Fibroblast of upper back skin (primary cell): ENCODE measurements around the gene CFAP58.
A peak's percentile ranks its signal among the peaks of the same experiment; 100 is the strongest.

ENCODE experiments used
- DNase-seq: peaks from one replicate; pipeline ENCODE4 v3.0.0-alpha.2; 2013

CFAP58 gene, protein sequence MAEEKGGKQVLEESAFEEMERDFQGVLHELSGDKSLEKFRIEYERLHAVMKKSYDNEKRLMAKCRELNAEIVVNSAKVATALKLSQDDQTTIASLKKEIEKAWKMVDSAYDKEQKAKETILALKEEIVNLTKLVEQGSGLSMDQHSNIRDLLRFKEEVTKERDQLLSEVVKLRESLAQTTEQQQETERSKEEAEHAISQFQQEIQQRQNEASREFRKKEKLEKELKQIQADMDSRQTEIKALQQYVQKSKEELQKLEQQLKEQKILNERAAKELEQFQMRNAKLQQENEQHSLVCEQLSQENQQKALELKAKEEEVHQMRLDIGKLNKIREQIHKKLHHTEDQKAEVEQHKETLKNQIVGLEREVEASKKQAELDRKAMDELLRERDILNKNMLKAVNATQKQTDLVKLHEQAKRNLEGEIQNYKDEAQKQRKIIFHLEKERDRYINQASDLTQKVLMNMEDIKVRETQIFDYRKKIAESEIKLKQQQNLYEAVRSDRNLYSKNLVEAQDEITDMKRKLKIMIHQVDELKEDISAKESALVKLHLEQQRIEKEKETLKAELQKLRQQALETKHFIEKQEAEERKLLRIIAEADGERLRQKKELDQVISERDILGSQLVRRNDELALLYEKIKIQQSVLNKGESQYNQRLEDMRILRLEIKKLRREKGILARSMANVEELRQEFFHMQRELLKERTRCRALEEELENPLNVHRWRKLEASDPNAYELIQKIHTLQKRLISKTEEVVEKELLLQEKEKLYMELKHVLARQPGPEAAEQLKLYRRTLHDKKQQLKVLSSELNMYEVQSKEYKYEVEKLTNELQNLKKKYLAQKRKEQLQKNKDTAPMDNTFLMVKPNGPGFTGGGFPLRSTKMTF

DNA sequence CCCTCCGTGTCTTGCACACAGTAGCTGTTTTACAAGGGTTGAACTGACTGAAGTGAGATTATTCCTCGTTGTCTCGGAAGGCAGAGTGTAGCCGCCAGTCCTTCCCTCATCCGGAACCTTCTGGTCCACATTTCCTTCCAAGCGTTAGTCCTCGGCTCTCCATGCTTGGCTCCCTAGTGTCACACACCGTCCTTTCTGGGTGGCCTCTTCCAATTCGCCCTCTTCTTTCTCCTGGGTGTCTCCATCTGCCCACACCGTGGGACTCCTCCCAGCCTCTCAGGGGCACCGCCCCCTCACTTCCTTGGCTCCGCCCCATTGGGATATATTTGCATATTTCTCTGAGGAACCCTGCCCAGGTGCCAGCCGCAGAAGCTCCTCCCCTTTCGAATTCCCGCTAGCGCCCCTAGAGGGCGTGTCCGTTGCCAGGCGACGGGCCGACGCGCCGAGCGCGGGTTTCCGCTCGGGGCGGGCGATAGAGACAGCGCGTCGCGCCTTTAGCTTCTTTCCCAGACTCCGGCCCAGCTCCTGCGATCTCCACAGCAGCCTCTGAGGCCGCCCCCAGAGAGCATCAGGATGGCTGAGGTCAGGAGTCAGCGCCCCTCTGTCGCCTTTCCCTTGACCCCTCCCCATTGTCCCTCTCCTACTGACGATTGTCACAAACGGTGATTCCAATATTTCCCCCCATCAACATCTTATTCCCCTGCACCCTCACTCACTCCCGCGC lies at the start of gene CFAP58:
Gene CFAP58, plus strand, starts transcription at position 509 of the 724 bp plus-strand sequence. Its CDS starts 65 bp downstream, at position 574.
- peak; percentile 82 for DNase-seq

DNA sequence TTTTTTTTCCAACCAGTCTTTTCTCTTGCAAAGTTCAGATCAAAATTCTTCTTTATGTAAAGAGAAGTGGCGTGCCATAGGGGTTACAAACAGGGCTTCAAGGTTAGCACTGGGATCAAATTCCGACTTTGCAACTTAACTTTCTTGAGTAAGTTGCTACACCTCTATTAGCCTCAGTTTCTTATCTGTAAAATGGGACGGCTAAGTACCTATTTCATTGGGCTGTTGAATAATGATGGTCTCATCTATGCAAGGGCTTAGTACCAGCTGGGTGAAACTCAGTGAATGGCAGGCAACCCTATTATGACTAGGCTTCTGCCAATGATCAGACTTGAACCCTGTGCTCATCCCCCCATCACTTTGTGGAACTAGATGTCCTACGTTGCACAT lies 49.3 kb upstream of the CFAP58 start:
- DNase-seq = no peak

DNA sequence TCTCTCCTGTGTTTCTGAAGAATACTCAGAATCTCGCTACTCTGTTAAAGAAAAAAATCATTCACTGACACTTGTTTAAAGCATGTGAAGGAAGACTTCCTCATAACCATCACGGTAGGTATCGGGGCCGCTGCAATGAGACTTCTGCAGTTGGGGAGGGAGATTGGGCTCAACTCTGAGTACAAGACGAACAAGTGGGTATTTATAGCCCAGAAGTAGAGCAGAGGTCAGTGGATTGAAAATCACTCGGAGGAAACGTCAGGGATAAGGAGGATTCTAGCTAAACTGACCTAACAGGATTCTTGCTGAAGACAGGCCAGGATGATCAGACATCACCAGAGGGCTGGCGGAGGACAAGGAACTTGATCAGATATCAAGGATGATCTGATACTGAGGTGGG lies 48.7 kb upstream of the CFAP58 start:
- no peak for DNase-seq

DNA sequence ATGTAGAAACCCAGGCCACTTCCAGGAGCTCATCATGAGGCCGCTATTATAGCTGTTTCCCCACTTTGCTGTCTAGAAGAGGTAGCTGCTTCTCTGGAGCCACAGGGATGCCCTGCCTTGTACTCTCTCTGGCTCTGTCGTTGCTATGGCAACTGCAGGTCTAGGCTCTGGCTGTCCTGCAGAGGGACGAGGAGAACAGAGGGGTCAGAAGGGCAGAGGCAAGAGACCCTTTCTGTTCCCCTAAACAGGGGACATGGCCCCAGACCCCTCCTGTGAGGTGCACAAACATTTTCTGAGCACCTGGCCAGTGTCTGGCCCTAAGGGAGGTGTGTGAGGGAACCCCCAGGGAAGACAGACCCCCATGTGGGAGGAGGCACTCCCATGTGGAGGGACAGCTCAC lies 46.7 kb upstream of the CFAP58 start:
- no peak for DNase-seq

DNA sequence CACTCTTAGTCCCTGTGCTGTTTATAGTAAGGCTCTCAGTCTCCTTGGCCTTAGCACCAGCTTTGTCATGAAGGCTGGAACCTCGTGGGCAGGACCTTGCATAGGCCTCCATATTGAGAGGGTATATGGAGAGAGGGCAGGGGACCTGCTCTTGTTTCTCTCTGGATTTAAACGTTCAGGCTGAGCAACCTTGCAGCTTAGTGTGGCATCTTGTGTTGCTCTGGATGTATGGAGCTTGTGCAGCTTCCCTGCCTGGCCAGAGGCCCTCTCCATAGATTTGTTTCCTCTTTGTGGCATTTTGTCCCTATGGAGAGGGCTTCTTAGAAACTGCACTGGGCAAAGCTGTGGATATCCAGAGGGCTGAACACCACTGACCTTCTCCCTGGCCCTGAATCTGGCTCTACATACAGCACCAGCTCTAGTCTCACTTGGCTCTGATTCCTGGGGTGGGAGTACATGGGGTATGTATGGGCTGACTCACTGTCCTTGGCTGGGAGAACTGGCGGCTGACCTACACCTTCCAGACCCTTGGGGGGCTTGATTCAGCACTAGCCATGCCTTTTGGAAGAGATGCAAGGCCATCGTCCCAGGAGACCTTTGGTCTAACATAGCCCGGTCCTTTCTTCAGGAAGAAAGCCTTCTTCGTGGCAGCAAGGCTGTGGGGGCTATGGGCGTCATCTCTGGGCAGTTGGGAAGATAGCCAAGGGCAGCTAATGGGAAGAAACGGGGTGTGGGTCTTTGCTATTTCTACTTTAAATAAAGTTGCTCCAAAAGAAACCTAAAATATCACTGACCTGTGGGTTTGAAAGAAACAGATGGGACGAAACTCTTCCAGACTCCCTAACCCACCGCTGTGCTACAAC lies 45.8 kb upstream of the CFAP58 start:
- peak; percentile 51 for DNase-seq

DNA sequence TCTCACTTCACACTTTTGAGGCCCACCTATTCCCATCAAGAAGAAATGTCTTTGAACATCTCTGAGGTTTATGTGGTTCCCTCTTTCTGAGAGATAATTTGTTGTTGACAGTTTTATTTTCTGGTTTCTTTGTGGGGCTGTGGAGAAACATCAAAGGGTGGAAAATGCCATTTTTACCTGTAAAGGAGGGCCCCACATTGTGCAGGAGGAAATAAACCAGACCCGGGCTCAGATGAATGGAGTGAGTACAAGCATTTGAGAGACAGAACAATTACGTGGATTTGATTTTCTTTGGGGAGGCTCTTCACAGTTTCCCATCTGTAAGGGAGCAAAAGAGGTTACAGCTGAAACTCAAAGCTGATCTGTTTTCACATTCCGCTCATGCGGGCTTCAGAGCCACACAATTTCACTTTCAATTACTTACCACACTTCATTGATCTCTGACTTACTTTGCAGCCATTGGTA lies 45.2 kb upstream of the CFAP58 start:
- no peak for DNase-seq

DNA sequence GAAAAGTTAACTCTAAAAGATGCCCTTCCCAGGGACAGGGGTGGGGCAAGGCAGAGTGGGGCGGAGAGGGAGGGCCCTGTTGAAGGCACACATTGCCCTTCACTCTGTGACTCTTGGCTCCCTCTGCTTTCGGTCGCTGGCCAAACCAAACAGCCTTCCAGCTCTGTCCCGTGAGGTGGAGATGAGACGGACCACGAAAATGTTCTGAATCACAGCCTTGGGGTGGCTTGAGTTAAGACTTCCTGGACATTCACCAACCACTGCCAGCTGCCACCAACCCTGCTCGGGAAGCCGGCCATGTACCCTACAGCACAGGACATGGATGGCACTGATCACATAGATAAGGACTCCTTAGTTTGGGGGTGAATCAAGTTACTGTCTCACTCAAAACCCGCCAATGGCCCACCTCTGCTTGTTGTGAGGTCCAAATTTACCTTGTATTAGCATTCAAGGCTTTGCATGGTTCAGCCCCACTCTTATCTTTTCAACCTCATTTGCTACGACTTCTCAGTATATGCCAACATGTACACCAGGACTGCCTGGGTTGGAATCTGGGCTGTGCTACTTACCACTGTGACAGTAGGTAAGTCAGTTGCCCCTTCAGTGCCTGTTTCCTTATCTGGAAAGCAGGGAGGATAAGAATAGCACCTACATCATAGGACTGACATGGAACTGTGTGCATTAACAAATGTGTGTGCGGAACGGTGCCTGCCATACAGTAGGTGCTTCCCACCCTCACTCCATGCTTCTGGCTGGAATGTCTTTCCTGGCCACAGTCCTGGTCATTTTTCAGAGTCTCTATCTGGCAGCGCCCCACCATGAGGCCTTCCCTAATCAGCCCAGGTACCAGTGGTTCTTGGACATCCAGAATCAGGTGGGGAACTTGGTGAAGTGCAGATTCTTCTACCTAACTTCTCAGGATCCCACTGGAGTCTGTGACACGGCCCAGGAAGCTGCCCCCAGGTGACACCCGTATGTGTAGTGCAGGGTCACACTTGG lies 43.4 kb upstream of the CFAP58 start:
- peak; percentile 71 for DNase-seq

DNA sequence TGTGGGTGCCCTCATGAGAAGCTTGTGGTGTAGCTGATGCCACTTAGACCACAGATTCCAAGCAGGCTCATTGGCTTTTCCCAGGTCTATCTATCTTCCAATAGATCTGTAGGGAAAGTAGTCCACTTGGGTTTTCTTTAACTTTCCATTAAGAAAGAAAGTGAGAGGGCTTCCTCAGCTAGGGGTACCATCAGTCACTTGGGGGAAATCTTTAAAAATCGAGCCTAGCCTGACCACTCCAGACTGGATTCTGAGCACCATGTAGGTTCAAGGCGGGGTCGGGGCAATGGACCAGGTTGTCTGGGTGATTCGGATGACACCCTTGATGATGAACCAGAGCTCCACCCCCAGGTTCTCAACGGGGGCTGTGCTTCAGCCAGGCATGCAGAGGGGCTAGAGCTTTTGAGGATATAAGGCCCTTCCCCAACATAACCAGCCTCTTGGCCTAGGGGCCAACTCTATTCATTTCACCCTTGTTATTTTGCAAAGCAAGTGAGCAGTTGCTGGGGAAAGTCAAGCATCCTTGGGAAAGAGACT lies 42.4 kb upstream of the CFAP58 start:
- no peak for DNase-seq

DNA sequence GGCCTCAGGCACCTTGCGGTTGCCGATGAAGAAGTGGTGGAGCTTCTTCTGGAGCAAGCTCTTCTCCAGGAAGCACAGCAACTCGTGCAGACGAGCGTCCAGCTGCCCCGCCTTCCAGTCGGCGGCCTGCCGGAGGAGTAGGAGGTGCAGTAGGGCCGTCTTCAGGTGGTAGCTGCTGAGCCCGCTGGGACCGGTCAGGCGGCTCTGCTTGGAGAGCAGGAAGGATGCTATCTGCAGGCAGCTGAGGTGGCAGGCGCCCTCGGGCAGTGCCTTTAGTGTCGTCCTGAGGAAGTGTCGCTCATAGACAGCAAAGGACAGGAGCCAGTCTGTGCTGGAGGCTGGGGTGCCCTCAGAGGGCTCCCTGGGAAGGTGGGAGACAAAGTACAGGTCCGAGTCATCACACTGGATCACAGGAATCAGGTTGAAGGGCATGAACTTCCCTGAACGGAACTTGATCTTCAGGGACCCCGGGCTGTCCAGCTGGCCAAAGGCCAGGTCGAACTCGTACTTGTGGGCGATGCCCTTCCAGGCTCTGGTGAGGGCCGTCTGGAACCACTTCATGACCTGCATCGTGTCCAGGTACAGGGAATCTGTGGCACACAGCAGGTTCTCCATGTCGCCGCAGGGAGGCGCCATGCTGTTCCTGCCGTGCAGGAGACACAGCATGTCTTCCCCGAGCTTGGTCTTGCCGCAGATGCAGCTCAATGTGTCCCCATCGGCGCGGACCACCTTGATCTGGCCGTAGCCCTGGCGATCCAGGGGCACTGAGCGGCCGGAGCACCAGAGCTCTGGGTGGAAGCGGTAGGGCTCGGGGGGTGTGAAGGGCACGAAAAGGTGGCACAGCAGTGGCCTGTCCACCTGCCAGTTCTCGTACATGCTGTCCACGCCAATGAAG lies 38.8 kb upstream of the CFAP58 start:
- DNase-seq = no peak

DNA sequence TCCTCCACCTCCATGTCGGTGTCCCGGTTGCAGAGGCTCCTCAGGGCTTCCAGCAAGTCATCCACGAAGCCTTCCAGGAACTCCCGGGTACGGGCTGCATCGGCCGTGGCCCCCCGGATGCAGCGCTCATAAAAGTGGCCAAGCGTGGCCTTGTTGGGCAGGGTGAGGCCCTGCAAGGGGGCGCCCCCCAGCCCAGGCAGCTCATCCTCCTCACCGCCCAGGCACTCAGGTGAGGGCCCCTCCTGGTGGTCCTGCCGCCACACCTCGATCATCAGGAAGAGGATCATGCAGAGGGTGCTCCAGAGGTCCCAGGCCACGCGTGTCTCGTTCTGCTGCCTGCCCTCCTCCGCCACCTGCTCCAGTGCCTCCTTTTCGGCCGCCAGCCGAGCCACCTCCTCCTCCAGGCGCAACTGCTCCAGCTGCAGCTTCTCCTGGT lies 38.1 kb upstream of the CFAP58 start:
- no peak for DNase-seq

DNA sequence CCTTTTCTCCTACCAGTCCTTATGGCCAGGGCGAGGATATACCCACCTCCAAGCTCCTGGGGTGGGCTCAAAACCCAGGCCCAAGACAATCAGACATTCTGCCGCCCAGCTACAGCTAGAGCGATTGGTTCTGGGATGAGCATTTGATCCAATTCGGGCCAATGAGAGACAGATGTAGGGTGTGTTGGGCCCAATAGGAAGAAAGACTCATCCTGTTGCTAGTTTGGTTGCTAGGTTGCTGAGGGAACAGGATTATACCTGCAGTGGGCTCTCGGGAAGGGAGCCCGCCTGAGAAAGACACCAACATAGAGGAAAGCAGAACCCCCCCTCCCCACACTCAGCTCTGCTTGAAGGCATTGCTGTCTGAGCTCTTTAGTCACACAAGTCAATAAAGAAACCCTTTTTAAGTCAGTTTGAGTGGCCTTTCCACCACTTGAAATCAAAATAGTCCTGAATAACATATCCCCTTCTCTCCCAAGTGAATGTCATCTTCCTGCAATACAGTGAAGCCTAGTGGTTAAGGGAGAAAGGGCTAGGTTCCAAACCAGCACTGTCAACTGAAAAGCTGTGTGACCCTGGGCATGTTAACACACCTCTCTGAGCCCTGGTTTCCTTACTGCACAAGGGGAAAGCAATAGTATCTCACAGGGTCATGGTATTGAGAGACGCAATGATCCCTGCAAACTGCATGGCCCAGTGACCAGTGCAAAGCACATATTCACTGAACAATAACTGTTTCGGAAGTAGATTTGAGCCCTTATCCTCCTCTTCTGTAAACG lies 37.1 kb upstream of the CFAP58 start:
- DNase-seq = no peak

DNA sequence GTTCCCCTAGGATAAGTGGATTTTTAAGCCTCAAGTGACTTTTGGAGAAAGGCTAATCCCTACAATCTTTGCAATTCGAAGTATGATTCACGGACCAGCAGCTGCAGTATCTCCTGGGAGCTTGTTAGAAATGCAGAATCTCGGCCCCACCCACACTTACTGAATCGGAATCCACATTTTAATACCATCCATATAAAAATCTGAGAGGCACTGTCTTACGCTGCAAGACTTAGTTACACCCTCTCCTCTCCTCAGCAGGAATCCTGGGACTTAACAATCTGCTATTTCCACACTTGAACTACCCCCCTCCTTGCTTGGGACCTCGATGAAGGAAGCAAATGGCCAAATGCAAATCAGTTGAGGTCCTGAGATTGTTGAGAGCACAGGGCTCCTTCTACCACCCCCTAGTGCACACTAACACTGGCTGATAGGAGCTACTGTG lies 36.3 kb upstream of the CFAP58 start:
- DNase-seq = peak; percentile 79

DNA sequence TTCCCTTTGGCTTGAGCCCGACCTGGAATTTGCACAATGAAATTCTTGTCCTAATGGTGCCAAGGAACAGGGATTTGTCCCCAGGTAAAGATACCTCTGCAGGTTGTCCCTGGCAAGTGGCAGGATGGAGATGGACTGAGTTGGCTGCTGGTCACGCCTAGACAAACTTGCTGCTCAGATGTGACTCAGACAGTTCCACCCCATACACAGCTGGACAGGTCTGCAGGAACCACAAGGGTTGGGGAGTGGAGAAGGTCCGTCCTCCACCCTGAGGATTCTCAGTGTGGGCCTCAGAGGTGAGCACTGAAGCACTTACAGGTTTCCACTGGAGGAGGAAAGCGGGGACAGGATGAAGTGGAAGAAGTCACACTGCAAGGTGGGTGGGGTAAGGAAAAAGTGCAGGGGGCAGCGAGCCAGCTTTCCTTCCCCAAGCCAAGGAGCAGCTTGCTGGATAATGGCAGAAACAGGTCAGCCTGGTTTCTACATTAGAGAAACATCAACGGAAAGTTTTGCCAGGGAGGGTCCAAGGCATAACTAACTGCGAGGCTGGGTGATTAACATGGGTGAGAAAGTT lies 35.8 kb upstream of the CFAP58 start:
- DNase-seq = no peak

DNA sequence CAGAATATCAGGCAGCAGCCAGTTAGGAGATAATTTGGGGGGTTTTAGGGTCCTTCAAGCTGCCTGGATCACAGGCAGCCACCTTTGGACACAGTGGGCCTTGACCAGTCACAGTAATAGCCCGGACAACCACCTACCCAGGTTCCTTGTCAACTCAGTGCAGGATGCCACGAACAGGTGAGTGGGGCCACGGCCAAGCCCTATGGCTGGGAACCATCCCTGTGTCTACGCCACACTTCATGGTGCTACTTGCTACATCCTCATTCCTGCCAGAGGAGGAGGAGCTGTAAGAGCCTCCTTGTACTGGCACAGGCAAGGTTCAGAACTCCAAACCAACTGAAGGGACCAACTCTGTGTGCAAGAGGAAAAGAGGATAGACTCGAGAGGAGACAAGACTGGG lies 35.3 kb upstream of the CFAP58 start:
- DNase-seq = no peak

DNA sequence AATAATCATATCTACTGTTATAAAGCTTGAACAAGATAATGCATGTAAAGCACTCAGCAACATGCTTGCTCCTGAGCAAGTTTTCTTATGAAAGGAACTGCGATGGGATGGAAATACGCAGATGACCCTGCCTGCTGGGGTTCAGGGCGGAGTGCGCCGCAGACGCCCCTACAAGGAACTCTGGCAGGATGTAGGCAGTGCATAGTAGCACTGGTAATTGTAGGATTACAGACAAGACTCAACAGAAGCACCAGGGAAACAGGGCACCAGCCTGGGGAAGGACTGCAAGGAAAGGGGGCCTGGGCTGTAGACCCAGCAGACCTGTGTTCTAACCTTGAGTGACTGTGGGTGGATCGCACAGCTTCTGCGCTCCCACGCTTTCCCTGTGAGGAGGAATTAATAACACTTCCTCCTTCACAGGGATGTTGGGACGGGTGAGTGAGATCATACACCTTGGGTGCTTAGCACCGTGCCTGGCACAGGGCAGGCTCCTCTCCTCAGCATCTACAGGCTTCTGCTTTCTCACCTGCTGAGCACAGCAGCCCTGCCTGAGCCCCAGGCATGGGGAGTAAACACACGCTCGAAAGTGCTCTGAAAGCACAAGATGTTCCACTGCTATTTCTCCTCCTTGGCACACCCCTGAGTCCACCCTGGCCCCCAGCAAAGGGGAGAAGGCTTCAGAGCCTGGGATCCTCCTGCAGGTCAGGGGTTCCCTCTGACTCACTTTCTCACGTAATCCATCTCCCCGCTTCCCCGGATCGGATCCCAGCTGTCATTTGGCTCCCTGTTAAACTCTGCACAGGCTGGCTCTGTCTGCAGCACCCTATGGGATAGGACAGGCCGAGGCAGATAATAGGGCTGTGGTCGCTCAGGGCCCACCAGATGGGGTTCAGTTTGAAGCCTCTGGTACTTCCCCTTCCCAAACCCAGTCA lies 34.6 kb upstream of the CFAP58 start:
- DNase-seq = no peak

DNA sequence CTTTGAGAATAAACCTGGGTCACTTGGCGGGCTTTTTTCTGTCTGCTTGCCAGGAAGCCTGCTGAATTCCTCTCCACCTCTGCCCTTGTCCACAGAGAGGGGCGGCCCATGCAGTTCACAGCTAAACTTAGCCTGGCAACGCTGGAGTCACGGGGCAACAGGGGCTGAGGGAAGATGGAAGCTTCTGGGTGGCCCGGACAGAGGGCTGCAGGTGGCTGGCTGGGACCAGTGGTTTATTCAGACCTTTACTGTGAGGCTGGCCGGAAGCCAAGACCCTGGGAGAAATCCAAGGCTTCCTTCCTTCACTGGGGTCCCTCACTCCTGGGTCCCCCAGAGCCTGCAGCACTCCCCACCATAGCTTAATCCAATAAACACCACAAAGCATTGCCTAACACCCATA lies 32.4 kb upstream of the CFAP58 start:
- no peak for DNase-seq
